ENCODE data around the gene BGLAP.

- TF ChIP-seq, protein P1, sequence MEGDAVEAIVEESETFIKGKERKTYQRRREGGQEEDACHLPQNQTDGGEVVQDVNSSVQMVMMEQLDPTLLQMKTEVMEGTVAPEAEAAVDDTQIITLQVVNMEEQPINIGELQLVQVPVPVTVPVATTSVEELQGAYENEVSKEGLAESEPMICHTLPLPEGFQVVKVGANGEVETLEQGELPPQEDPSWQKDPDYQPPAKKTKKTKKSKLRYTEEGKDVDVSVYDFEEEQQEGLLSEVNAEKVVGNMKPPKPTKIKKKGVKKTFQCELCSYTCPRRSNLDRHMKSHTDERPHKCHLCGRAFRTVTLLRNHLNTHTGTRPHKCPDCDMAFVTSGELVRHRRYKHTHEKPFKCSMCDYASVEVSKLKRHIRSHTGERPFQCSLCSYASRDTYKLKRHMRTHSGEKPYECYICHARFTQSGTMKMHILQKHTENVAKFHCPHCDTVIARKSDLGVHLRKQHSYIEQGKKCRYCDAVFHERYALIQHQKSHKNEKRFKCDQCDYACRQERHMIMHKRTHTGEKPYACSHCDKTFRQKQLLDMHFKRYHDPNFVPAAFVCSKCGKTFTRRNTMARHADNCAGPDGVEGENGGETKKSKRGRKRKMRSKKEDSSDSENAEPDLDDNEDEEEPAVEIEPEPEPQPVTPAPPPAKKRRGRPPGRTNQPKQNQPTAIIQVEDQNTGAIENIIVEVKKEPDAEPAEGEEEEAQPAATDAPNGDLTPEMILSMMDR (optimal IDR thresholded peaks at IDR 0.05 in 1 of 3, IDR thresholded peaks at IDR 0.05 in 1 of 3, conservative IDR thresholded peaks at IDR 0.05 in 1 of 3; ENCODE audit: extremely low read depth in 1 of 3, insufficient read depth in 2 of 3, low read length in 3 of 3), result no peak
- TF ChIP-seq EZH2 (IDR thresholded peaks at IDR 0.05; ENCODE audit: low read length), result no peak
These were observed 41.5 kb downstream of the BGLAP start for GRCh38 chr1:156283521-156283920.

All from keratinocyte (primary cell).